ENCODE results near the gene TSPAN9. TPM values are rescaled to one million over a fixed set of nuclear protein-coding genes. Genes with fewer than 3 reads are reported as not detected.

Gene TSPAN9
- total RNA-seq, 1 donor from 2014 or later = 7.8 TPM

GRCh38 chr12:3230758-3231375 lies 153.7 kb downstream of the TSPAN9 start:
- H3K9ac ChIP-seq = no peak overlapping the region
- no peak overlapping the region for H3K4me3 ChIP-seq
- no peaks in the 10 kb centered on the region for H3K36me3 ChIP-seq
- Mint-ChIP-seq H3K27ac (peak overlapping the region; percentile 50), H3K4me3 (peak overlapping the region; percentile 63), H3K36me3 (peaks cover 1% of the 10 kb centered on the region), H3K4me1 (peaks cover 55% of the 10 kb centered on the region), H3K9me3 (peaks cover 2% of the 10 kb centered on the region), H3K27me3 (ENCODE audit: insufficient read depth, low read depth) (peaks cover 15% of the 10 kb centered on the region)
- TF ChIP-seq EZH2phosphoT487 (IDR thresholded peaks at IDR 0.05) = no peak
- no peak for TF ChIP-seq CTCF (IDR thresholded peaks at IDR 0.05)
- no peak for DNase-seq (ENCODE audit: low spot score)
- peaks cover 8% of the 10 kb centered on the region for H3F3A ChIP-seq (ENCODE audit: low read depth)
- H3K4me1 ChIP-seq = peaks cover 28% of the 10 kb centered on the region
- peak overlapping the region; percentile 61 for H3K4me2 ChIP-seq
- no peaks in the 10 kb centered on the region for H3K27me3 ChIP-seq
- no peak overlapping the region for H3K27ac ChIP-seq
- no peaks in the 10 kb centered on the region for H3K9me3 ChIP-seq (ENCODE audit: low read depth)
- H3K79me2 ChIP-seq (ENCODE audit: low read depth) = no peaks in the 10 kb centered on the region
- H4K20me1 ChIP-seq (ENCODE audit: low read depth) = peaks cover 39% of the 10 kb centered on the region
- H2AFZ ChIP-seq (replicated peaks) = no peak overlapping the region

- Mint-ChIP-seq H3K27me3 (ENCODE audit: insufficient read depth, low read depth) (peaks cover 15% of the 10 kb centered on the region), H3K36me3 (peaks cover 1% of the 10 kb centered on the region), H3K4me3 (peak overlapping the region; percentile 63), H3K27ac (peak overlapping the region; percentile 50), H3K9me3 (peaks cover 2% of the 10 kb centered on the region), H3K4me1 (peaks cover 55% of the 10 kb centered on the region)
- peaks cover 8% of the 10 kb centered on the region for H3F3A ChIP-seq (ENCODE audit: low read depth)
- no peak overlapping the region for H3K4me3 ChIP-seq
- H3K9ac ChIP-seq = no peak overlapping the region
- no peaks in the 10 kb centered on the region for H3K36me3 ChIP-seq
- peak overlapping the region; percentile 61 for H3K4me2 ChIP-seq
- no peak overlapping the region for H2AFZ ChIP-seq (replicated peaks)
- H3K9me3 ChIP-seq (ENCODE audit: low read depth) = no peaks in the 10 kb centered on the region
- peaks cover 31% of the 10 kb centered on the region for H3K4me1 ChIP-seq
- H3K79me2 ChIP-seq (ENCODE audit: low read depth) = no peaks in the 10 kb centered on the region
- TF ChIP-seq EZH2 (IDR thresholded peaks at IDR 0.05) (no peak), EZH2phosphoT487 (IDR thresholded peaks at IDR 0.05) (no peak), CTCF (IDR thresholded peaks at IDR 0.05) (no peak)
- DNase-seq (ENCODE audit: low spot score) = peak; percentile 73
- H3K27ac ChIP-seq = no peak overlapping the region
- H3K27me3 ChIP-seq = no peaks in the 10 kb centered on the region
- peaks cover 41% of the 10 kb centered on the region for H4K20me1 ChIP-seq (ENCODE audit: low read depth)
These were observed 154.3 kb downstream of the TSPAN9 start for GRCh38 chr12:3231399-3231876.

GRCh38 chr12:3233797-3234196 lies 156.6 kb downstream of the TSPAN9 start:
- H3F3A ChIP-seq (ENCODE audit: low read depth) = peaks cover 8% of the 10 kb centered on the region
- peaks cover 50% of the 10 kb centered on the region for H4K20me1 ChIP-seq (ENCODE audit: low read depth)
- H3K4me2 ChIP-seq = peak overlapping the region; percentile 4
- peaks cover 34% of the 10 kb centered on the region for H3K4me1 ChIP-seq
- no peak overlapping the region for H3K9ac ChIP-seq
- H3K27ac Mint-ChIP-seq = no peak overlapping the region
- H2AFZ ChIP-seq (replicated peaks) = no peak overlapping the region
- peaks cover 1% of the 10 kb centered on the region for H3K36me3 Mint-ChIP-seq
- no peak for DNase-seq (ENCODE audit: low spot score)
- H3K4me3 Mint-ChIP-seq = no peak overlapping the region
- no peaks in the 10 kb centered on the region for H3K9me3 ChIP-seq (ENCODE audit: low read depth)
- H3K9me3 Mint-ChIP-seq = peaks cover 2% of the 10 kb centered on the region
- no peaks in the 10 kb centered on the region for H3K36me3 ChIP-seq
- H3K27me3 Mint-ChIP-seq (ENCODE audit: insufficient read depth, low read depth) = peaks cover 14% of the 10 kb centered on the region
- no peak overlapping the region for H3K4me3 ChIP-seq
- no peaks in the 10 kb centered on the region for H3K79me2 ChIP-seq (ENCODE audit: low read depth)
- no peak overlapping the region for H3K27ac ChIP-seq
- TF ChIP-seq CTCF (IDR thresholded peaks at IDR 0.05) (no peak), EZH2phosphoT487 (IDR thresholded peaks at IDR 0.05) (no peak), EZH2 (IDR thresholded peaks at IDR 0.05) (no peak)
- H3K27me3 ChIP-seq = no peaks in the 10 kb centered on the region
- peaks cover 66% of the 10 kb centered on the region for H3K4me1 Mint-ChIP-seq
